GM23248 (cell line): ENCODE results near the gene PHB1. TPM values are rescaled to one million over a fixed set of nuclear protein-coding genes. Genes with fewer than 3 reads are reported as not detected.

Source experiments
- DNase-seq: peaks from one replicate; pipeline ENCODE4 v3.0.0-alpha.2; 2015
- H2AFZ ChIP-seq: fragments of 200-600 bp; sonication (generic); 2 replicates; pipeline ENCODE4 v1.6.1; 2016; ENCODE audit warnings: antibody characterized with exemption
- H3F3A ChIP-seq: fragments of 200-600 bp; sonication (generic); 2 replicates; pipeline ENCODE4 v1.6.1; 2016; ENCODE audit warnings: mild to moderate bottlenecking, antibody characterized with exemption, mixed run types; ENCODE audit not compliant: insufficient read depth
- H3K27ac ChIP-seq: fragments of 200-600 bp; sonication (generic); 2 replicates; pipeline ENCODE4 v1.5.1; 2016; ENCODE audit warnings: mild to moderate bottlenecking
- H3K27me3 ChIP-seq: fragments of 200-600 bp; sonication (generic); replicated peaks from 2 replicates; pipeline ENCODE4 v1.6.1; 2016; ENCODE audit warnings: mild to moderate bottlenecking; ENCODE audit not compliant: insufficient read depth
- H3K36me3 ChIP-seq: fragments of 200-600 bp; sonication (generic); 2 replicates; pipeline ENCODE4 v1.6.1; 2016; ENCODE audit warnings: low read depth, mild to moderate bottlenecking
- H3K4me1 ChIP-seq: fragments of 200-600 bp; sonication (generic); 2 replicates; pipeline ENCODE4 v1.6.1; 2016; ENCODE audit warnings: mild to moderate bottlenecking; ENCODE audit not compliant: insufficient read depth
- H3K4me2 ChIP-seq: fragments of 200-600 bp; sonication (generic); one replicate; pipeline ENCODE4 v1.6.1; 2016; ENCODE audit warnings: mild to moderate bottlenecking; ENCODE audit not compliant: unreplicated experiment
- H3K4me3 ChIP-seq: fragments of 200-600 bp; sonication (generic); 2 replicates; pipeline ENCODE4 v1.5.1; 2016; ENCODE audit warnings: mild to moderate bottlenecking
- H3K79me2 ChIP-seq: fragments of 200-600 bp; sonication (generic); 2 replicates; pipeline ENCODE4 v1.6.1; 2016; ENCODE audit warnings: mild to moderate bottlenecking; ENCODE audit not compliant: insufficient read depth
- H3K9ac ChIP-seq: fragments of 200-600 bp; sonication (generic); 2 replicates; pipeline ENCODE4 v1.6.1; 2016; ENCODE audit warnings: mild to moderate bottlenecking
- H3K9me2 ChIP-seq: fragments of 200-600 bp; sonication (generic); 2 replicates; pipeline ENCODE4 v1.6.1; 2016; ENCODE audit warnings: mixed run types, mild to moderate bottlenecking, moderate library complexity; ENCODE audit not compliant: insufficient read depth
- H3K9me3 ChIP-seq: fragments of 200-600 bp; sonication (generic); one replicate; pipeline ENCODE4 v1.6.1; 2017; ENCODE audit warnings: low read depth
- H4K20me1 ChIP-seq: fragments of 200-600 bp; sonication (generic); 2 replicates; pipeline ENCODE4 v1.6.0; 2016; ENCODE audit not compliant: insufficient read depth
- EZH2 ChIP-seq: fragments of 200-600 bp; sonication (generic); IDR thresholded peaks from 2 replicates; pipeline ENCODE4 v1.6.1; 2018; ENCODE audit warnings: antibody characterized with exemption, mild to moderate bottlenecking; ENCODE audit not compliant: insufficient read depth, poor library complexity, severe bottlenecking
- EZH2phosphoT487 ChIP-seq: fragments of 200-600 bp; sonication (generic); IDR thresholded peaks from 2 replicates; pipeline ENCODE4 v1.6.1; 2018; ENCODE audit warnings: antibody characterized with exemption, moderate library complexity, mild to moderate bottlenecking, low read depth; ENCODE audit not compliant: insufficient read depth
- WGBS, 2 experiments: methylation state at CpG; one replicate each; pipeline ENCODE4 v1.1.6; 2015 to 2017; ENCODE audit warnings: low lambda C conversion rate in 2 of 2, low coverage in 1 of 2; ENCODE audit errors: missing lambda C conversion rate in 2 of 2; 5-methylcytosine and 5-hydroxymethylcytosine counted together
- in situ Hi-C: fragments of 300-500 bp; cut with MboI; formaldehyde crosslinking; loops from 2 replicates; pipeline ENCODE4 v1.15.0; 2020
- polyA plus RNA-seq: library from polyadenylated mRNA; unstranded; fragments of >200 nt; fragmentation: Nextera tagmentation; extraction: Ambion mirVana; gene quantifications from 2 replicates; pipeline ENCODE4 v1.2.1, GENCODE V29; 2016
- total RNA-seq: library from RNA; depleted of rRNA; stranded (reverse); fragments of >200 nt; shearing (Covaris generic); gene quantifications from 2 replicates; pipeline ENCODE4 v1.2.3, GENCODE V29; 2014

PHB1 gene
- total and polyA plus RNA-seq, 2 experiments from 2014 or later, result 107 to 177 TPM

DNA sequence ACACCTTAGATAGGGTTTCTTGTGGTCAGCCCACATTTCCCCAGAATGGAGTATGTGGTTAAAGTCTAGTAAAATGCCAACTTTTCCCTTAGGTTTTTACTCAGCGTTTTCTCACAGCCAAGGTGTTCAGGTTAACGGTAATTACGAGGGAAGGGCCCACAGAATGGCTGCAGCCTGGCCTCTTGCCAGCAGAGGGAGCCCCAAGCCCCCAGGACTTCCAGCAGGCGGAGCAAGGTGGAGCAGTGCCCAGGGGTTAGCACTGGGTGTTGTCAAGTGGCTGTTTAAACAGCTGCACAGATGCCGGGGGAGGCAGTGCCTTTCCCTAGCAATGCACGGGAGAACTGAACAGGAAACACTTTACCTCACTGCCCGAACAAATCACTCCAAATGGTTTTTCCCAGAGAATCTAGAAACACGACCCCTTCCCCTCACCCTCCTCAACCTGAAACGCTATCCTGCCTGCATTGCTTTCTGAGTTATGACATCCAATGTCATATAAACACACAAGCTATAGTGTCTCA, 6.6 kb downstream of the PHB1 start:
- in situ Hi-C loops, result no loop called here

DNA sequence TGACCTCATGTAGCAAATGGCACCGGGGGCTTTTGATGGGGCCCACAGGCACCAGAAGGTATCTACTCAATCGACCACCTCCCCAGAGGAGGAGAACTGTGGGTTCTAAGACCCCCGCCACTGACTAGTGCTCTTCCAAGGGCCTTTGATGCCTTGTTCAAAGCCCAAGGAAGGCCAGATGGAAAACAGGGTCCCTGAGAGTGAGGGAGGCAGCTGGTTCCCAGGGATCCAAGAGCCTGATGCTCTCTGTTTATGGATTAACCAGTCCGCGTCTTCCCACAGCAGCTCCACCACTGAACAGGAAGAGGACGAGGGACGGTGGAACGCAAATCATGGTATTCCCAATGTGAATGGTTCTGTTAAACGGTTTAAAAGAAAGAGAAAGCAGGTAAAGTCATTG, 7.6 kb downstream of the PHB1 start:
- Histone ChIP-seq H3F3A (0 out of 2 replicates have a peak, but pooled peaks cover 4% of the 10 kb centered on the region), H3K4me1 (no peaks in the 10 kb centered on the region), H3K4me3 (no peak overlapping the region), H2AFZ (no peak overlapping the region), H3K9me3 (no peaks in the 10 kb centered on the region), H3K9ac (no peak overlapping the region), H3K36me3 (peaks cover 61% of the 10 kb centered on the region), H3K27ac (no peak overlapping the region), H3K9me2 (no peaks in the 10 kb centered on the region), H3K27me3 (no peaks in the 10 kb centered on the region), H4K20me1 (no peaks in the 10 kb centered on the region), H3K79me2 (peaks cover 2% of the 10 kb centered on the region; the same call in 1 of the 2 replicates), H3K4me2 (no peak overlapping the region)
- no peak for DNase-seq
- WGBS, 2 experiments, result 81 to 83% methylated on average over 9 of the region's 9 CpGs
- in situ Hi-C loops, result no loop called here
- TF ChIP-seq EZH2phosphoT487 (no peak), EZH2 (no peak)

More for the DNA sequence above, 6.6 kb downstream of the PHB1 start:
- Histone ChIP-seq H4K20me1 (no peaks in the 10 kb centered on the region), H3K4me1 (no peaks in the 10 kb centered on the region), H3K4me3 (no peak overlapping the region), H3K27ac (no peak overlapping the region), H3K4me2 (no peak overlapping the region), H3K27me3 (no peaks in the 10 kb centered on the region), H3K9ac (no peak overlapping the region), H3K9me3 (no peaks in the 10 kb centered on the region), H3F3A (0 out of 2 replicates have a peak, but pooled peaks cover 4% of the 10 kb centered on the region), H3K36me3 (peaks cover 70% of the 10 kb centered on the region), H2AFZ (no peak overlapping the region), H3K9me2 (no peaks in the 10 kb centered on the region), H3K79me2 (peaks cover 12% of the 10 kb centered on the region; the same call in 1 of the 2 replicates)
- WGBS, 2 experiments, result 56 to 57% methylated on average over 9 of the region's 9 CpGs
- TF ChIP-seq EZH2, result no peak
- TF ChIP-seq EZH2phosphoT487, result no peak
- DNase-seq, result peak; percentile 61

DNA sequence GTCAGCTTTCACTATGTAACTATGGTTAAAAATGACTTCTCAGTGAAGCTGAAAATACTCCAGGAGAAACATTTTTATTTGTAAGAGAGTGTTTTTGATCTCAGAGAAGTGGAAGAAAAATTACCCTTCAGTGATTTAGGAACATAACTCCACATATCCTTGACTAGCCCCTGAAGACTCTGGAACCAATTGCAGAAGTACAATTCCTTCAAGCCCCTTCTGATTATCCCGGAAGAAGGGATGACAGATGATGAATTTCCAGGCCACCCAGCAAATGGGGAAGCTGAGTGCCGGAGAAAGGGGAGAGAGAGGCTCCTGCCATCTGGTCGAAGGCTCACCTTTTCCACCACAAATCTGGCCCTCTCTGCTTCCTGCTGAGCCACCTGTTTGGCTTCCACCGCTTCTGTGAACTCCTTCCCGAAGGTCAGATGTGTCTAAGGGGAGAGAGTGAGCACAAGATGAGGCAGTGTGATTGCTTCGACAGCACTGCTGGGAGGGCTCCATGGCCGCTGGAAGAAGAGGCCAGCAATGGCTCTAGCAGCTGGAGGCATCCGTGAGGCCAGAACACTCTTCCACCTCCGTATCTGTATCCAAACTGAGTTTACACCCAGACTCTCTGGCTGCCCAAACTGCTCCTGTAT, 8.1 kb downstream of the PHB1 start:
- WGBS, 2 experiments, result 74 to 81% methylated on average over 9 of the region's 9 CpGs

DNA sequence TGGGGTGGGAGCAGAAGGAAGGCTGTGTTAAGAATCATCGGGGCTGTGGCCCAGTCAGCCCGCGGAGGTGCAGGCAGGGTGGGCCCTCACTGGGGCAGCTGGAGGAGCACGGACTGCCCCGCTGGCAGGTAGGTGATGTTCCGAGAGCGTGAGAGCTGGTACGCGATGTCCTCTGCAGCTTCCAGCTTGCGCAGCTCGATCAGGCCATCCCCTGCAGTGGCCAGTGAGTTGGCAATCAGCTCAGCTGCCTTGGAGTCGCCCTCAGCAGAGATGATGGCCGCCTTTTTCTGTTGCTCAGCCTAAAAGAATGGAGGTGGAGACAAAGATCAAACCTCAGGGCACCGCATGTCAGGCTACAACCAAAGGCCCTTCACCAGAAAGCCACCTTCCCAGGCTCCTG, 9.8 kb downstream of the PHB1 start:
- in situ Hi-C loops, result no loop called here

More for the DNA sequence above, 8.1 kb downstream of the PHB1 start:
- no peaks in the 10 kb centered on the region for H3K27me3 ChIP-seq
- H3K4me2 ChIP-seq, result no peak overlapping the region
- H3K9me2 ChIP-seq, result no peaks in the 10 kb centered on the region
- 0 out of 2 replicates have a peak, but pooled peaks cover 4% of the 10 kb centered on the region for H3F3A ChIP-seq
- no peak overlapping the region for H2AFZ ChIP-seq
- no peak overlapping the region for H3K9ac ChIP-seq
- H3K4me3 ChIP-seq, result no peak overlapping the region
- H4K20me1 ChIP-seq, result no peaks in the 10 kb centered on the region
- in situ Hi-C loops, result no loop called here
- no peak overlapping the region for H3K27ac ChIP-seq
- no peaks in the 10 kb centered on the region for H3K4me1 ChIP-seq
- no peak for DNase-seq
- no peaks in the 10 kb centered on the region for H3K79me2 ChIP-seq
- TF ChIP-seq EZH2phosphoT487, result no peak
- TF ChIP-seq EZH2, result no peak
- no peaks in the 10 kb centered on the region for H3K9me3 ChIP-seq
- peaks cover 56% of the 10 kb centered on the region for H3K36me3 ChIP-seq

More for the DNA sequence above, 9.8 kb downstream of the PHB1 start:
- Histone ChIP-seq H3K4me1 (no peaks in the 10 kb centered on the region), H3K9me3 (no peaks in the 10 kb centered on the region), H3K27me3 (no peaks in the 10 kb centered on the region), H3F3A (0 out of 2 replicates have a peak, but pooled peaks cover 4% of the 10 kb centered on the region), H3K27ac (no peak overlapping the region), H4K20me1 (no peaks in the 10 kb centered on the region), H2AFZ (no peak overlapping the region), H3K9ac (no peak overlapping the region), H3K4me3 (no peak overlapping the region), H3K79me2 (no peaks in the 10 kb centered on the region), H3K36me3 (peaks cover 41% of the 10 kb centered on the region), H3K9me2 (no peaks in the 10 kb centered on the region), H3K4me2 (no peak overlapping the region)
- WGBS, 2 experiments, result 93 to 96% methylated on average over 14 of the region's 14 CpGs
- TF ChIP-seq EZH2phosphoT487, result no peak
- no peak for TF ChIP-seq EZH2
- DNase-seq, result no peak
